GM12878 (cell line): Measurements from ENCODE around the gene TNIP1. TPM values are rescaled to one million over a fixed set of nuclear protein-coding genes. Genes with fewer than 3 reads are reported as not detected.

Experiments used
- ATAC-seq: fragments of 200-7000 bp; cut with Tn5 transposase; 3 replicates; pipeline ENCODE4 v1.9.1; 2020; ENCODE audit warnings: mild to moderate bottlenecking, moderate library complexity
- BruUV-seq: library from RNA; stranded (reverse); fragments of 400-500 nt; replicated peaks from 2 replicates; lab custom pipeline; 2021; lab: Mats Ljungman, UMichigan
- CTCF ChIA-PET: fragments of 300-600 bp; sonication (Branson Sonifier 250); formaldehyde crosslinking; extraction: SDS; loops from one replicate; lab custom pipeline; 2021; ENCODE audit warnings: inconsistent platforms; lab: Yijun Ruan, JAX
- POLR2A ChIA-PET: fragments of 350-600 bp; formaldehyde crosslinking; extraction: SDS; loops from one replicate; lab custom pipeline; 2021; ENCODE audit warnings: inconsistent platforms; lab: Charles Lee
- RAD21 ChIA-PET: fragments of 300-600 bp; sonication (Branson Sonifier 250); formaldehyde crosslinking; loops from one replicate; lab custom pipeline; 2023; ENCODE audit warnings: antibody characterized with exemption; ENCODE audit not compliant: unreplicated experiment; lab: Charles Lee
- SMC1A ChIA-PET: fragments of 300-600 bp; sonication (Branson Sonifier 250); formaldehyde crosslinking; loops from one replicate; lab custom pipeline; 2023; ENCODE audit not compliant: unreplicated experiment, uncharacterized antibody; lab: Charles Lee
- DNase-seq: peaks from one replicate; pipeline ENCODE4 v3.0.0-alpha.2; 2011; ENCODE audit warnings: low read depth, low spot score
- FAIRE-seq: peaks from 3 replicates; lab custom pipeline; 2011; peaks lifted over from hg19 to GRCh38; lab: Jason Lieb, UNC
- H2AFZ ChIP-seq: 2 replicates; pipeline ENCODE4 v1.6.0; 2011; ENCODE audit warnings: low read depth, low read length, control low read depth; ENCODE audit not compliant: control insufficient read depth
- H3K27ac ChIP-seq: 2 replicates; pipeline ENCODE4 v1.5.1; 2011; ENCODE audit warnings: control low read depth; ENCODE audit not compliant: control insufficient read depth, insufficient read depth
- H3K27me3 ChIP-seq, 2 experiments: replicated peaks in 1 of 2; 2 replicates each; pipeline versions ENCODE4 v1.6.0 to v1.6.1; 2011; ENCODE audit warnings: low read length in 1 of 2; ENCODE audit not compliant: control insufficient read depth in 2 of 2, insufficient read depth in 2 of 2
- H3K36me3 ChIP-seq, 2 experiments: 2 replicates each; pipeline ENCODE4 v1.5.1; 2011; ENCODE audit warnings: low read length in 1 of 2; ENCODE audit not compliant: control insufficient read depth in 2 of 2, insufficient read depth in 2 of 2
- H3K4me1 ChIP-seq: 2 replicates; pipeline ENCODE4 v1.6.1; 2011; ENCODE audit warnings: mild to moderate bottlenecking, low read length, moderate library complexity, mixed read lengths; ENCODE audit not compliant: control insufficient read depth, insufficient read depth
- H3K4me2 ChIP-seq: 2 replicates; pipeline ENCODE4 v1.6.0; 2011; ENCODE audit warnings: control low read depth; ENCODE audit not compliant: control insufficient read depth, insufficient read depth
- H3K4me3 ChIP-seq: fragments of 200-600 bp; sonication (generic); 2 replicates; pipeline ENCODE4 v1.5.1; 2016
- H3K79me2 ChIP-seq: 2 replicates; pipeline ENCODE4 v1.6.0; 2011; ENCODE audit warnings: low read length; ENCODE audit not compliant: control insufficient read depth, insufficient read depth
- H3K9ac ChIP-seq: 2 replicates; pipeline ENCODE4 v1.8.0; 2011; ENCODE audit warnings: low read length, control low read depth, mixed read lengths; ENCODE audit not compliant: control insufficient read depth, insufficient read depth
- H3K9me3 ChIP-seq: replicated peaks from 3 replicates; pipeline ENCODE4 v1.5.1; 2011; ENCODE audit warnings: mild to moderate bottlenecking, low read length; ENCODE audit not compliant: control insufficient read depth, insufficient read depth
- H4K20me1 ChIP-seq: 2 replicates; pipeline ENCODE4 v1.6.0; 2011; ENCODE audit not compliant: control insufficient read depth, insufficient read depth
- IRF4 ChIP-seq: IDR thresholded peaks from 2 replicates; pipeline ENCODE4 v1.6.1; 2011; ENCODE audit warnings: low read depth, low read length
- NFIC ChIP-seq: IDR thresholded peaks from 2 replicates; pipeline ENCODE4 v1.6.1; 2012; ENCODE audit warnings: low read depth, mild to moderate bottlenecking, inconsistent platforms, low read length, moderate library complexity
- POLR2A ChIP-seq: IDR thresholded peaks from 2 replicates; pipeline ENCODE4 v1.6.1; 2011; ENCODE audit warnings: low read depth, mild to moderate bottlenecking, low read length
- POU2F2 ChIP-seq: IDR thresholded peaks from 3 replicates; pipeline ENCODE4 v1.6.1; 2011; ENCODE audit warnings: low read depth, mild to moderate bottlenecking, low read length, borderline replicate concordance
- TCF3 ChIP-seq: IDR thresholded peaks from 2 replicates; pipeline ENCODE4 v1.6.1; 2012; ENCODE audit warnings: low read depth, mild to moderate bottlenecking, low read length, borderline replicate concordance; ENCODE audit not compliant: insufficient read depth
- YBX1 ChIP-seq: fragments of 450-650 bp; IDR thresholded peaks from 2 replicates; pipeline ENCODE4 v1.6.1; 2016; ENCODE audit warnings: antibody characterized with exemption
- ZNF384 ChIP-seq: IDR thresholded peaks from 2 replicates; pipeline ENCODE4 v1.6.1; 2012; ENCODE audit warnings: low read depth, mild to moderate bottlenecking, low read length, improper control_type of control experiment, borderline replicate concordance
- WGBS: methylation state at CpG from one replicate; pipeline ENCODE4 v1.1.6; 2016; ENCODE audit warnings: low lambda C conversion rate; ENCODE audit not compliant: insufficient replicate concordance, insufficient coverage; ENCODE audit errors: missing lambda C conversion rate; 5-methylcytosine and 5-hydroxymethylcytosine counted together
- in situ Hi-C: fragments of 300-500 bp; cut with MboI; formaldehyde crosslinking; loops from 9 replicates; pipeline ENCODE4 v1.14.3; 2018; ENCODE audit warnings: mixed read lengths
- intact Hi-C: fragments of 100-400 bp; cut with micrococcal nuclease; formaldehyde crosslinking; loops from one replicate; pipeline ENCODE4 v1.14.2; 2022; ENCODE audit not compliant: unreplicated experiment
- polyA plus RNA-seq, 11 experiments: library from polyadenylated mRNA; depleted of rRNA in 4 of 11; unstranded in 6 of 11; stranded (reverse) in 5 of 11; fragments of >200 nt; fragmentation: Nextera tagmentation in 4 of 11; fragmentation: Illumina TruSeq in 1 of 11; extraction: Ambion mirVana in 4 of 11; extraction: Trizol in 1 of 11; gene quantifications; 1 replicate in 1 of 11; 2 replicates in 10 of 11; pipeline versions ENCODE4 v1.2.1 to v1.2.3, GENCODE V29; 2011 to 2016; ENCODE audit warnings: inconsistent platforms in 2 of 11, missing spikeins in 2 of 11, low read depth in 1 of 11
- total RNA-seq, 4 experiments: library from RNA; depleted of rRNA in 3 of 4; stranded (reverse); fragments of >200 nt in 3 of 4; fragmentation: Illumina TruSeq in 1 of 4; extraction: Trizol in 1 of 4; gene quantifications; 2 replicates each; pipeline versions ENCODE4 v1.2.1 to v1.2.3, GENCODE V29; 2013 to 2021
- TF ChIP-seq, protein P1 (sequence below): fragments of 150-350 bp; IDR thresholded peaks from 2 replicates; pipeline ENCODE4 v1.6.1; 2016; ENCODE audit warnings: low read depth, low read length
- TF ChIP-seq, protein P2 (sequence below): fragments of 450-650 bp; formaldehyde crosslinking; IDR thresholded peaks from 2 replicates; pipeline ENCODE4 v1.4.0; 2022; ENCODE audit warnings: mild to moderate bottlenecking, moderate library complexity

Gene TNIP1
- total and polyA plus RNA-seq, 10 of the 15 experiments (the other 5 are each of a cell fraction or from before 2014, with no cell fraction given): 4.4 to 279 (median 150) TPM

DNA sequence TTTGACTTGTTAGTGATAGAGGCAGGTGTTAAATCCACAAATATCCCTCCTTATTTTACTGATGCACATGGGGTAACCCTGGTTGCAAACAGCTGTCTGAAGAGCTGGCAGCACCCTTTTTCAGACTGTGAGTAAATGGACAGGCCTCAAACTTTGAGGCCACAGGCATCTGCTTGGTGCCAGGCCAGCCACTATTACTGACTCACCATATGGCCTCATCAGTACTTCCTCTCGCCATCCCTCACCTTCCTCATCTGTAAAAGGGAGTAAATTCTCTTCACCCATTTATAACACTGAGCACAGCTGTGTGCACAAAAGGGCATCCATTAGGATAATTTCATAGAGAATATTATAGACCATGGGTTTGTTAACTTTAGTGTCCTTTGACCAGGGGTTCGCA lies 11.9 kb upstream of the TNIP1 start:
- Histone ChIP-seq H3K4me2 (no peak overlapping the region), H3K9me3 (no peaks in the 10 kb centered on the region), H3K4me3 (no peak overlapping the region), H3K79me2 (peaks cover 16% of the 10 kb centered on the region), H2AFZ (no peak overlapping the region), H3K4me1 (peaks cover 53% of the 10 kb centered on the region), H4K20me1 (no peaks in the 10 kb centered on the region), H3K36me3 (peaks cover 0 to 6% of the 10 kb centered on the region in 2 experiments; a peak in 2 of 4 replicates), H3K9ac (0 out of 2 replicates have a peak overlapping the region, but pooled peaks have one; percentile 17), H3K27me3 (no peaks in the 10 kb centered on the region), H3K27ac (no peak overlapping the region)
- 91% methylated on average over 2 of the region's 2 CpGs for WGBS
- peak; percentile 6 for ATAC-seq
- ChIA-PET SMC1A (interaction anchor here (0.8 to 2.0 kb wide), 11 partner anchors 8 to 122 kb away, joined by 3 to 20 read pairs (median 5); partner anchors contain the start of gene TNIP1), POLR2A (interaction anchor here (0.7 to 8.2 kb wide), 9 partner anchors 12 to 680 kb away, joined by 3 to 222 read pairs (median 4); partner anchors contain the start of genes ANXA6, CD74, GM2A and TNIP1), CTCF (interaction anchor here (0.9 to 2.1 kb wide), 7 partner anchors 10 to 41 kb away, joined by 3 to 19 read pairs (median 3); partner anchors contain the start of gene TNIP1), RAD21 (interaction anchor here (0.8 to 1.8 kb wide), 6 partner anchors 10 to 72 kb away, joined by 3 to 21 read pairs (median 4); no protein-coding TSS in a partner anchor)
- intact Hi-C loops: no loop called here
- BruUV-seq: no TSS peak
- FAIRE-seq: no peak
- in situ Hi-C loops: no loop called here
- no peak for DNase-seq
- no peak for TF ChIP-seq NFIC
- TF ChIP-seq POLR2A: 0 out of 2 replicates have a peak, but pooled peaks have one; percentile 18

DNA sequence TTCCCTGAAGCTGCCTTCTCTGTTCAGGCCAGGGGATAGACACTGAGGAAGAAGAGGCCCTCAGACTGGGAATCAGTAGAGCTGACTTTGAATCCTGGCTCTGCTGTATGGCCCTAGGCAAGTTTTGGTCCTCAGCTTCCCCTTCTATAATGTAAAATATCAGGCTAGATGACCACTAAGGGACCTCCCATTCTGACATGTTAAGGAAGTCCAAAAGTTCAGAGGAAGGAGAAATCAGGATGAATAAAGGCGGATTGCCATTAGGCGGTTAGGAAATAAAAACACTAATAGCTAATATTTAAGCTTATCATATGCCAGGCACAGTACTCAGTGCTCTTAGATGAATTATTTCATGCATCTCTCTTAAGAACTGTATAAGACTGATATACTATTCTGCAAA lies 8.9 kb upstream of the TNIP1 start:
- Histone ChIP-seq H4K20me1 (no peaks in the 10 kb centered on the region), H3K9ac (no peak overlapping the region), H3K4me1 (peaks cover 39% of the 10 kb centered on the region), H3K4me3 (no peak overlapping the region), H3K4me2 (no peak overlapping the region), H3K9me3 (no peaks in the 10 kb centered on the region), H3K27me3 (no peaks in the 10 kb centered on the region), H2AFZ (no peak overlapping the region), H3K79me2 (peaks cover 32% of the 10 kb centered on the region), H3K27ac (no peak overlapping the region), H3K36me3 (no peaks in the 10 kb centered on the region)
- ChIA-PET SMC1A (interaction anchor here (0.8 to 2.4 kb wide), 17 partner anchors 8 to 122 kb away, joined by 3 to 17 read pairs (median 4); no protein-coding TSS in a partner anchor), RAD21 (interaction anchor here (0.7 to 1.5 kb wide), 5 partner anchors 8 to 29 kb away, joined by 3 to 8 read pairs (median 5); no protein-coding TSS in a partner anchor), CTCF (interaction anchor here (0.8 to 1.7 kb wide), 8 partner anchors 8 to 75 kb away, joined by 3 to 7 read pairs (median 4); no protein-coding TSS in a partner anchor), POLR2A (interaction anchor here (0.6 to 2.3 kb wide), 5 partner anchors 8 to 138 kb away, joined by 3 to 8 read pairs (median 3); partner anchors contain the start of gene TNIP1)
- WGBS: 97% methylated on average over 2 of the region's 2 CpGs
- intact Hi-C loops: no loop called here
- FAIRE-seq: no peak
- no peak for DNase-seq
- ATAC-seq: no peak
- in situ Hi-C loops: no loop called here
- BruUV-seq: no TSS peak
- TF ChIP-seq YBX1 (no peak), ZNF384 (no peak), TCF3 (no peak), POU2F2 (no peak), IRF4 (no peak)
- TF ChIP-seq, protein P1, sequence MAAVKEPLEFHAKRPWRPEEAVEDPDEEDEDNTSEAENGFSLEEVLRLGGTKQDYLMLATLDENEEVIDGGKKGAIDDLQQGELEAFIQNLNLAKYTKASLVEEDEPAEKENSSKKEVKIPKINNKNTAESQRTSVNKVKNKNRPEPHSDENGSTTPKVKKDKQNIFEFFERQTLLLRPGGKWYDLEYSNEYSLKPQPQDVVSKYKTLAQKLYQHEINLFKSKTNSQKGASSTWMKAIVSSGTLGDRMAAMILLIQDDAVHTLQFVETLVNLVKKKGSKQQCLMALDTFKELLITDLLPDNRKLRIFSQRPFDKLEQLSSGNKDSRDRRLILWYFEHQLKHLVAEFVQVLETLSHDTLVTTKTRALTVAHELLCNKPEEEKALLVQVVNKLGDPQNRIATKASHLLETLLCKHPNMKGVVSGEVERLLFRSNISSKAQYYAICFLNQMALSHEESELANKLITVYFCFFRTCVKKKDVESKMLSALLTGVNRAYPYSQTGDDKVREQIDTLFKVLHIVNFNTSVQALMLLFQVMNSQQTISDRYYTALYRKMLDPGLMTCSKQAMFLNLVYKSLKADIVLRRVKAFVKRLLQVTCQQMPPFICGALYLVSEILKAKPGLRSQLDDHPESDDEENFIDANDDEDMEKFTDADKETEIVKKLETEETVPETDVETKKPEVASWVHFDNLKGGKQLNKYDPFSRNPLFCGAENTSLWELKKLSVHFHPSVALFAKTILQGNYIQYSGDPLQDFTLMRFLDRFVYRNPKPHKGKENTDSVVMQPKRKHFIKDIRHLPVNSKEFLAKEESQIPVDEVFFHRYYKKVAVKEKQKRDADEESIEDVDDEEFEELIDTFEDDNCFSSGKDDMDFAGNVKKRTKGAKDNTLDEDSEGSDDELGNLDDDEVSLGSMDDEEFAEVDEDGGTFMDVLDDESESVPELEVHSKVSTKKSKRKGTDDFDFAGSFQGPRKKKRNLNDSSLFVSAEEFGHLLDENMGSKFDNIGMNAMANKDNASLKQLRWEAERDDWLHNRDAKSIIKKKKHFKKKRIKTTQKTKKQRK: no peak
- TF ChIP-seq, protein P2, sequence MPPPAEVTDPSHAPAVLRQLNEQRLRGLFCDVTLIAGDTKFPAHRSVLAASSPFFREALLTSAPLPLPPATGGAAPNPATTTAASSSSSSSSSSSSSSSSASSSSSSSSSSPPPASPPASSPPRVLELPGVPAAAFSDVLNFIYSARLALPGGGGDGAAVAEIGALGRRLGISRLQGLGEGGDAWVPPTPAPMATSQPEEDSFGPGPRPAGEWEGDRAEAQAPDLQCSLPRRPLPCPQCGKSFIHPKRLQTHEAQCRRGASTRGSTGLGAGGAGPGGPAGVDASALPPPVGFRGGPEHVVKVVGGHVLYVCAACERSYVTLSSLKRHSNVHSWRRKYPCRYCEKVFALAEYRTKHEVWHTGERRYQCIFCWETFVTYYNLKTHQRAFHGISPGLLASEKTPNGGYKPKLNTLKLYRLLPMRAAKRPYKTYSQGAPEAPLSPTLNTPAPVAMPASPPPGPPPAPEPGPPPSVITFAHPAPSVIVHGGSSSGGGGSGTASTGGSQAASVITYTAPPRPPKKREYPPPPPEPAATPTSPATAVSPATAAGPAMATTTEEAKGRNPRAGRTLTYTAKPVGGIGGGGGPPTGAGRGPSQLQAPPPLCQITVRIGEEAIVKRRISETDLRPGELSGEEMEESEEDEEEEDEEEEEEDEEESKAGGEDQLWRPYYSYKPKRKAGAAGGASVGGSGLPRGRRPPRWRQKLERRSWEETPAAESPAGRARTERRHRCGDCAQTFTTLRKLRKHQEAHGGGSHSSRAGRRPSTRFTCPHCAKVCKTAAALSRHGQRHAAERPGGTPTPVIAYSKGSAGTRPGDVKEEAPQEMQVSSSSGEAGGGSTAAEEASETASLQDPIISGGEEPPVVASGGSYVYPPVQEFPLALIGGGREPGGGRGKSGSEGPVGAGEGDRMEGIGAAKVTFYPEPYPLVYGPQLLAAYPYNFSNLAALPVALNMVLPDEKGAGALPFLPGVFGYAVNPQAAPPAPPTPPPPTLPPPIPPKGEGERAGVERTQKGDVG (CRISPR knock-in tag): no peak
